MG63 (cell line): ENCODE measurements around the gene A4GNT. TPM values are rescaled to one million over a fixed set of nuclear protein-coding genes. Genes with fewer than 3 reads are reported as not detected.
"Not testable (repeated sequence)": the region's sequence is repeated elsewhere in the genome, so short reads cannot be mapped to it uniquely, and the experiment has no call there.

Experiments
- DNase-seq: peaks from one replicate; pipeline ENCODE4 v3.0.0-alpha.2; 2020
- H3K27me3 ChIP-seq: fragments of 250-450 bp; sonication (Bioruptor Pico); 2 replicates; pipeline ENCODE4 v1.5.1; 2020; ENCODE audit warnings: mild to moderate bottlenecking, moderate library complexity
- H3K36me3 ChIP-seq: fragments of 250-450 bp; sonication (Bioruptor Pico); 2 replicates; pipeline ENCODE4 v1.5.1; 2020; ENCODE audit warnings: mild to moderate bottlenecking, moderate library complexity
- H3K4me3 ChIP-seq: fragments of 250-450 bp; sonication (Bioruptor Pico); 2 replicates; pipeline ENCODE4 v1.5.1; 2020; ENCODE audit warnings: mild to moderate bottlenecking, moderate library complexity
- H3K9me3 ChIP-seq: fragments of 250-450 bp; sonication (Bioruptor Pico); 2 replicates; pipeline ENCODE4 v1.5.1; 2020; ENCODE audit warnings: mild to moderate bottlenecking, moderate library complexity
- total RNA-seq: library from RNA; depleted of rRNA; stranded (reverse); fragments of >200 nt; shearing (Covaris generic); gene quantifications from 2 replicates; pipeline ENCODE4 v1.2.3, GENCODE V29; 2014; ENCODE audit warnings: low replicate concordance; rRNA removed

Gene A4GNT
- not detected in 2 replicates for total RNA-seq

DNA sequence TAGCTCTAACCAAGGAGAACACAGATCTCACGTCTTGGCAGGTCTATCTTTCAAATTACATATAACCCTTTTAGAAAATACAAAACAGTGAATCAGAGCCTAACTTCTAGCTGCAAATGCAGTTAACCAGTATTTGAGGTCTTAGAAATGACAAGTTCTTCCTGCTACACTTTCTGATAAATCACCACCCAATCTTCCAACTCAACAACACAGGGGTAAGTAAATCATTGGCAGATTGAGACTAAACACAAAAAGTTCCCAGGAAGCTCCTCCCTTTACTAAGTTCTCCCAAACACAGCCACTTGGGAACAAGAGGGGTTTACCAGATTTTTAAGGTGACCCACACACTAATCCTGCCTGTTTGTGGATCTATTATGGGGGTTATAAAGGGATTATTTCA is at the start of gene A4GNT:
A4GNT (minus strand) TSS at position 152 of the 400 bp plus-strand sequence. CDS start 1,134 bp downstream, outside the sequence.
- H3K36me3 ChIP-seq = no peaks in the 10 kb centered on the region
- H3K4me3 ChIP-seq = no peak within 1 kb of the TSS
- no peaks in the 10 kb centered on the region for H3K9me3 ChIP-seq

DNA sequence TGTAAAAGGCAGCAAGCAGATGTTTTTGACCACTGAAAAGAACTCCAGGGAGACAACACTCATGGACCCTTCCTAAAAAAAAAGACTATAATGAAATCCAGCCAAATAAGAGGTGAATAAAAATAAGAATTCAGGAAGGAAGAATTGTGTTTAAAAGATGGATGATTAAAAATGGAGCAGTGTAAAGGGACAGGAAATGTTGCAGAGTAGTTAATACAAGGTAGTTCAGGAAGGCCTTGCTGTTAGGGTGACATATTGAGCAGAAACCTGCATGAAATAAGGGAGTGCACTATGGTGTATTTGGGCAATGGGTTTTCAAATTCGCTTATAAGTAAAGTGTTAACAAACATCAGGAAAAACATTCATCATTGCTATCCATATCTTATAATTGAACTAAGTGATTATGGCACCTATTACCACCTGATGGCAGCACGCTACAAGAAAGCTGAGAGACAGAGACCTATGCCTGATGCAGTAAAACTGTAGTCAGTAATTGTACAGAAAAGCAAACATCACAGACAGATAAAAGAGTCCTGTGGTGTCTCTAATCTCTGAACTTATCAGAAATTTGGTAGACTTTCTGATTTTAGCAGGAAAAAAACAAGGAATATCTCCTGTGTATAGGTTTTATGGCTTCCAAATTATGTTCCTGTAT is 48.3 kb upstream of the A4GNT start:
- H3K36me3 ChIP-seq = no peaks in the 10 kb centered on the region
- H3K4me3 ChIP-seq = no peak overlapping the region
- DNase-seq = no peak
- H3K9me3 ChIP-seq = no peaks in the 10 kb centered on the region
- H3K27me3 ChIP-seq = peaks cover 10% of the 10 kb centered on the region; the same call in 1 of the 2 replicates

More for the DNA sequence above, at the start of gene A4GNT:
- peaks cover 2% of the 10 kb centered on the region; the same call in 1 of the 2 replicates for H3K27me3 ChIP-seq
- no peak for DNase-seq

DNA sequence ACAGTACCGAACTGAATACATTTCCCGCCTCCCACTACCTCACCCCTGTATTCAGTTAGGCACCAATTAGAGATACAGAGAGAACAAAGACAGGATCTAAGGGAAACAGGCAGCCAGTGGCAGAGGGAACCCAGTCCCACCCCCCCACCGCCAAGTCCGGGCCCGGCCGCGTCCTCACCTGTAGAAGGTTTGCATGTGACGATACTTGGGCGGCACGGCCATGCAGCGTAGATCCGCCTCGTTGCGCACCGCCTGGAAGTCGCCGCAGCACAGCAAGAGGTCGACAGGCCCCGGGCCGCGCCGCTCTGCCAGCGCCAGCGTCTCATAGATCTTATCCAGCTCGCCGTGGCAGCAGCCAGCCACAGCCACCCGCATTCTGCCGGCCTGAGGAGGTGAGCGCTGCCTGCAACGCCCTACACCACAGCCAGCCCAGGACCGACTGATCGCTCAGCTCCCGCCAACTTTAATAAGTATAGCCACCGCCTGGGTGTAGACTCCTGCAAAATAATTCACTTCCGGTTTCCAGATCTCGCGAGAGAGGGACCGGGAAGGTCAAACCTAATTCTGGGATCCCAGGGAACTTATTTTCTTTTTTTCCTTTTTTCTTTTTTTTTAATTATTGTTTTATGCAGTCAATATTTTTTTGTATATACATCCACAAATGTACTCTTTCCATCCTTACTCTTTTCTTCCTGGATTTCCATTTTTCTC is 42.4 kb upstream of the A4GNT start, which contains the start of gene DBR1:
DBR1 (minus strand) TSS at position 501 of the 711 bp plus-strand sequence; CDS start at position 375, 126 bp downstream.
- H3K27me3 ChIP-seq = no peaks in the 10 kb centered on the region
- DNase-seq = peak; percentile 84
- H3K9me3 ChIP-seq = no peaks in the 10 kb centered on the region
- peak within 1 kb of the TSS; percentile 74 for H3K4me3 ChIP-seq
- H3K36me3 ChIP-seq = peaks cover 31% of the 10 kb centered on the region

DNA sequence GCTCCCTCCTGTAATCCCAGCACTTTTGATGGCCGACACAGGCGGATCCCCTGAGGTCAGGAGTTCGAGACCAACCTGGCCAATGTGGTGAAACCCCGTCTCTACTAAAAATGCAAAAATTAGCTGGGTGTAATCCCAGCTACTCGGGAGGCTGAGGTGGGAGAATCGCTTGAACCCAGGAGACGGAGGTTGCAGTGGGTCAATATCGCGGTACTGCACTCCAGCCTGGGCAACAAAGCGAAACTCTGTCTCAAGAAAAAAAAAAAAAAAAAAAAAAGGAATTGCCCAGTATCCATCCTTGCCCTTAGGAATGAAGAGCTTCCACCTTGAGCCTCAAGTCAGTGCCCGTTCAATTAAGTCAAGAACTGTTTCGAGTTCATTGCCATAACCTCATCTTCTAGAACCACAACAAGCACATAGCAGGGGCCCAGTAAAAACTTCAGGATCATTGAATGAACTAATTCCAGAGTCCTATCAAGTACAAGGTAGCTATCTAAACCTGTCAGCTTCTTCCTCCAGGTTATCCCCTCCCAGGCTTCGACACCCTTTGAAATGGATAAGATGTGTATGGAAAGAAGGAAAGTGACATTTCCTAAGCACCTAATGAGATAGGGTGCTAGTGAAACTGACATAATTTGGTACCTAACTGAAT is 41.7 kb upstream of the A4GNT start:
- no peaks in the 10 kb centered on the region for H3K9me3 ChIP-seq
- H3K27me3 ChIP-seq = no peaks in the 10 kb centered on the region
- no peak for DNase-seq
- H3K4me3 ChIP-seq = peak overlapping the region; percentile 74
- peaks cover 35% of the 10 kb centered on the region for H3K36me3 ChIP-seq

DNA sequence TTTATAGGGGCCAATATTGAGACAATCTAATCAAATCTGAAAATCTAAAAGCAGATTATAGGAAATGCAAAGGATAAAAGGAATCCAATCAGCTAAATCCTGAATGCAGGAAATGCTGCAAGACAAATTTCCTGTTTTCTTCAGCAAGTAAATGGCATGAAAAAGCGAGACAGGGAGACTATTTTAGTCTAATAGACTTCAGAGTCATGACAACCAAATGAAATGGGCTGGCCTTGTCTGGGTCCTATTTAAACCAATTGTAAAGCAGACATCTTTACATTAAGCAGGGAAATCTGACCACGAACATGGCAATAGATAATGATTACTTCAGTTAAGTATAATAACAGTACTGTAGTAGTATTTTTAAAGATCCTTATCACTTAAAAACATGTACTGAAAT is 40.4 kb upstream of the A4GNT start:
- no peak for DNase-seq
- Histone ChIP-seq H3K9me3 (no peaks in the 10 kb centered on the region), H3K4me3 (no peak overlapping the region), H3K27me3 (no peaks in the 10 kb centered on the region), H3K36me3 (peaks cover 44% of the 10 kb centered on the region)

DNA sequence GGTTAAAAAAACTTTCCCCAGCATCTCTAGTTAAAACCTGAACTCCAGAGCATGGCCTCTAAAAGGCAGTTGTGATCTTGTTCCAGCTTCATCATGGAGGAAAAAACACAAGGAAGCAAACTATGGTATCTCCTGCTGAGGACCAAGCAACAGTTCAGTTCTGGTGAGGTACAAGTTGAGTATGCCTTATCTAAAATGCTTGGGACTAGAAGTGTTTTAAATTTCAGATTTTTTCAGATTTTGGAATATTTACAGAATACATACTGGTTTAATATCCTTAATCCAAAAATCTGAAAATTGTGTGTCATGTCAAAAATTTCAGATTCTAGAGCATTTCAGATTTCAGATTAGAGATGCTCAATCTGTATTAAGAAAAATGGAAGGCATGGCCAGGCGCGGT is 32.9 kb upstream of the A4GNT start:
- no peak for DNase-seq
- Histone ChIP-seq H3K36me3 (peaks cover 67% of the 10 kb centered on the region), H3K27me3 (no peaks in the 10 kb centered on the region), H3K9me3 (no peaks in the 10 kb centered on the region), H3K4me3 (no peak overlapping the region)

DNA sequence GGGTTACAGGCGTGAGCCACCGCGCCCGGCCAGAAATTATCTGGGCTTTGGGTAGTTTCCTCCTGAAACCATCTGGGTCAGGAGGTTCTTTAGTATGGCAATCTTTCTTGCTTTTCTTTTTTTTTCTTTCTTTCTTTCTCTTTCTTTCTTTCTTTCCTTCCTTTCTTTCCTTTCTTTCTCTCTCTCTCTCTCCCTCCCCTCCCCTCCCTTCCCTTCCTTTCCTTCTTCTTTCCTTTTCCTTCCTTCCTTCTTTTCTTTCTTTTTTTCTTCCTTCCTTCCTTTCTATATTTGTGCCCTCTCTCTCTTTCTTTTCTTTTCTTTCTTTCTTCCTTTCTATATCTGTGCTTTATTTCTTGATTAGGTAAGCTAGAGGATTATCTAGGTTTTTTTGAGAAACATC is 25.6 kb upstream of the A4GNT start:
- Histone ChIP-seq H3K36me3 (peaks cover 19% of the 10 kb centered on the region), H3K27me3 (no peaks in the 10 kb centered on the region), H3K9me3 (peaks cover 6% of the 10 kb centered on the region), H3K4me3 (no peak overlapping the region)
- no peak for DNase-seq

DNA sequence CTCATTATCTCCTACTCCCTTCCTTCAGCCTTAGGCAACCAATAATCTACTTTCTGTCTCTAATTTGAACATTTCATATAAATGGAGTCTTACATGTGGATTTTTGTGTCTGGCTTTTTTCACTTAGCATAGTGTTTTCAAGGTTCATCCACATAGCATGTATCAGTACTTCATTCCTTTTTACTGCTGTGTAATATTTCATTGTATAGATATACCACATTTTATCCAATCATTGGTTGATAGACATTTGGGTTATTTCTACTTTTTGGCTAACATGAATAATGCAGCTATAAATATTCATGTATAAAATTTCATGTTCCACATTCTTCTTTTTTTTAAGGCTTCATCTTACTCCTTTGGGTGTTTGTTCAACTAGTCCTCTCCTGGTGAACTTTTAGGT is 22.3 kb upstream of the A4GNT start:
- DNase-seq = no peak
- peaks cover 6% of the 10 kb centered on the region for H3K9me3 ChIP-seq
- no peaks in the 10 kb centered on the region for H3K27me3 ChIP-seq
- no peaks in the 10 kb centered on the region for H3K36me3 ChIP-seq
- H3K4me3 ChIP-seq = no peak overlapping the region

DNA sequence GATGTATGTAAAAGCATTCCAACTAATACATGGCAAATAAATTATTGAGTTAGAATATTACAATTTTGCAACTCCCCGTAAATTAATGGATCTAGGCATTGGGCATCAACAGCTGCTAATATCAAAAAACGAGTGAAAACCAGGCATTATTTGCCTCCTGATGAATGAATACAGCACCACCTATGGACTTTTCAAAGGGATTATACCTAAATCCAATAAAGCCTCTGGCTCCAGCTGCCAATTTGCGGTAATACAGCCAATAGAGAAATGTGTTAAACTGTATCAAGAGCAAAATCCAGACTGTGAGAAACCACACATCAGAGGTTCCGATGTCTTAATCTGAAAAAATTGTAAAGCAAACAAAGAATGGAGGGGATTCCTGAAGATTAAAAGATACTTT is 16.3 kb upstream of the A4GNT start:
- no peak for DNase-seq

DNA sequence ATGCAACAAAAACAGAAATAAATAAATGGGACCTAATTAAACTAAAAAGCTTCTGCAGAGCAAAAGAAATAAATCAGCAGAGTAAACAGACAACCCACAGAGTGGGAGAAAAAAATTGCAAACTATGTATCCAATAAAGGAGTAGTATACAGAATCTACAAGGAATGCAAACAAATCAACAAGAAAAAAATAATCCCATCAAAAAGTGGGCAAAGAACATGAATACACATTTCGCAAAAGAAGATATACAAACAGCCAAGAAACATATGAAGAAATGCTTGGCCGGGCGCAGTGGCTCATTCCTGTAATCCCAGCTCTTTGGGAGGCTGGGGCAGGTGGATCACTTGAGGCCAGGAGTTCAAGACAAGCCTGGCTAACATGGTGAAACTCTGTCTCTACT is 10.0 kb upstream of the A4GNT start:
- not testable (repeated sequence) for DNase-seq, H3K4me3 ChIP-seq, H3K9me3 ChIP-seq, H3K27me3 ChIP-seq, H3K36me3 ChIP-seq

More for the DNA sequence above, 16.3 kb upstream of the A4GNT start:
- Histone ChIP-seq H3K4me3 (no peak overlapping the region), H3K27me3 (no peaks in the 10 kb centered on the region), H3K9me3 (peaks cover under 1% of the 10 kb centered on the region; the same call in 1 of the 2 replicates), H3K36me3 (no peaks in the 10 kb centered on the region)

DNA sequence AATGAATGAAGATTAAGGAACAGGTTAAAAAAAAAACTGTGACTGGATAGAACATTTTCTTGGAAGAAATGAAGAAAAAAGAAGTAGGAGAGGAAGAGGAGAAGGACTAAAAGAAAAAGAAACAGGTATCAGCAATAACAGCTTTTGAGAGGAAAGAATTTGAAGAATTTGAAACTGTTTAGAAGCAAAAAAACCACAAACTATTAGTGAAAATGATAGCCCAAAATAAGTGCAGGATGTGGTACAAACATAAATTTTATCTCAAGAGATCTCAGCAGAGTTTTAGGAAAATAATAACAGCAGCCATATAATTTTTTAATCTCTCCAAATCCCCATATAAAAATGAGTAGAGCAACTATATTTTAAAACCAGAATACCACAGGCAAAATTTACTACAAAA is 8.8 kb upstream of the A4GNT start:
- Histone ChIP-seq H3K4me3 (no peak overlapping the region), H3K36me3 (no peaks in the 10 kb centered on the region), H3K9me3 (no peaks in the 10 kb centered on the region), H3K27me3 (no peaks in the 10 kb centered on the region; the same call in 1 of the 2 replicates)
- DNase-seq = no peak

DNA sequence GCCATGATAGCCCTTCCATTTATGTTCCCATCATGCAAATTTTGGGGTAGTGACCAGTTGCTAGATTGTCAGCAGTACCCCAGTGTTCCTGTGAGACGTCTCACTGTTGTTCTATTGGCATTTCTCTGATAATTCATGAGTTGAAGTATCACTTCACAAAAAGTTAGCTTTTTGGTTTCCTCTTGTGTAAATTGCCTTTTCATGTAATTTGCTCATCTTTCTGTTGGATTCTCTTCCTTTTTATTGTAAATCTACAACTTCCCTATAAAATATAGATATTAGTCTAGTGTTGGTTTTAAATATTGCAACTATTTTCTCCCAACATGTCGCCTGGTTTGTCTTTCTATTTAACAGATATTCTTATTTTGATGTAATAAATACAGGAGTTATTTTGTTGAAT is 7.5 kb upstream of the A4GNT start:
- H3K9me3 ChIP-seq = no peaks in the 10 kb centered on the region
- H3K27me3 ChIP-seq = no peaks in the 10 kb centered on the region; the same call in 1 of the 2 replicates
- no peak overlapping the region for H3K4me3 ChIP-seq
- DNase-seq = no peak
- no peaks in the 10 kb centered on the region for H3K36me3 ChIP-seq

DNA sequence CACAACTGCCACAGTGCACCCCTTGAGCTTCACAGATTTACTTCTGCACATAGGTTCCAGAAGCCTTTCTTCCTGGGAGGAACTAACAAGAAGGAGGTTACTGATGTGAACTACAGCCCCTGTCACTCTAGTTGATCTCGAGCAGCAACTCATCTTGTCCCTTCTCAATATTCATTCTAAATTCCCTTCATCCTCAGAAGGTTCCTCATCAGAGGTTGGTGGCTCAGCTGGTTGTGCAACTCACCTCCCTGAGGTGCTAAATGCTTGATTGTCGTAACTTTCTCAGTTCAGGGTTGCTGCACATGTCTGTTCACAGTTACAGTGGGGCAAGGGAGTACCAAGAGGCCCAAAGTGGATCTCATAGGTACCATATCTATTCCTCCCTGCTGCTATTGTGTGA is 5.7 kb upstream of the A4GNT start:
- Histone ChIP-seq H3K36me3 (no peaks in the 10 kb centered on the region), H3K27me3 (peaks cover 2% of the 10 kb centered on the region; the same call in 1 of the 2 replicates), H3K9me3 (no peaks in the 10 kb centered on the region), H3K4me3 (no peak overlapping the region)
- no peak for DNase-seq

DNA sequence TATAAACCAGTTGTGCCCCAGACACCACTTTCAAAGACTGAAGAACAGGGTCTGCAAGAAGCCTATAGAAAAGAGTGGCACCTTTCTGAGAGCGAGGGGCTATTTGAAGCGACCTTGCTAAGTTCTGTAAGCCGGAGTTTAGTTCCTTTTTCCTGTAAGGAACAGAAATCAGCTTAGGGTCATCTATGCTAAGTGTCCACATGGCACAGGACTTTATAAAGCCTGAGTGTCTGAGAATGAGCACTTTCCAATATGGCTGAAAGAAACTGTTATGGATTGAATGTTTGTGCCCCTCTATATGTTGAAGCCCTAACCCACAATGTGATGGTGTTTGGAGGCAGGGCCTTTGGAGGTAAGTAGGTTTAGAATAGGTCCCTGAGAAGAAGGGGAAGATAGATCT is 4.0 kb upstream of the A4GNT start:
- H3K4me3 ChIP-seq = no peak overlapping the region
- no peak for DNase-seq
- peaks cover 2% of the 10 kb centered on the region; the same call in 1 of the 2 replicates for H3K27me3 ChIP-seq
- H3K36me3 ChIP-seq = no peaks in the 10 kb centered on the region
- no peaks in the 10 kb centered on the region for H3K9me3 ChIP-seq

DNA sequence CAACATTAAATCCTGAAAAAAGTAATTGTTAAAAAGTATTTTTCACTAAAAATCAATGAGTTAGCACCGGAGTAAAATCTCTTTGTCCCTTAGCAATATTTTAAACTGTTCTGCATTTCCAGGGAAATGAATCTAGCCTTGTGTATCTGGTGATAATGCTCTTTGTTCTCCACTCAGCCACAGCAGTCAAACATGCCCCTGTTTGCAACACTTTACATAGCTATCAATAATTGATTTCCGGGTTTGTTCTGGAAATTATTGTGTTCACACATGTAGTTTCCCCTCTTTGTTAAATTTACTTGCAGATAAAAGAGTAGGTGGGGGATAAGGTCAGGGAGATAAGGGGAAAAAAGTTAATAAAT is 3.6 kb upstream of the A4GNT start:
- no peaks in the 10 kb centered on the region for H3K9me3 ChIP-seq
- peaks cover 2% of the 10 kb centered on the region; the same call in 1 of the 2 replicates for H3K27me3 ChIP-seq
- no peak for DNase-seq
- no peak overlapping the region for H3K4me3 ChIP-seq
- no peaks in the 10 kb centered on the region for H3K36me3 ChIP-seq

DNA sequence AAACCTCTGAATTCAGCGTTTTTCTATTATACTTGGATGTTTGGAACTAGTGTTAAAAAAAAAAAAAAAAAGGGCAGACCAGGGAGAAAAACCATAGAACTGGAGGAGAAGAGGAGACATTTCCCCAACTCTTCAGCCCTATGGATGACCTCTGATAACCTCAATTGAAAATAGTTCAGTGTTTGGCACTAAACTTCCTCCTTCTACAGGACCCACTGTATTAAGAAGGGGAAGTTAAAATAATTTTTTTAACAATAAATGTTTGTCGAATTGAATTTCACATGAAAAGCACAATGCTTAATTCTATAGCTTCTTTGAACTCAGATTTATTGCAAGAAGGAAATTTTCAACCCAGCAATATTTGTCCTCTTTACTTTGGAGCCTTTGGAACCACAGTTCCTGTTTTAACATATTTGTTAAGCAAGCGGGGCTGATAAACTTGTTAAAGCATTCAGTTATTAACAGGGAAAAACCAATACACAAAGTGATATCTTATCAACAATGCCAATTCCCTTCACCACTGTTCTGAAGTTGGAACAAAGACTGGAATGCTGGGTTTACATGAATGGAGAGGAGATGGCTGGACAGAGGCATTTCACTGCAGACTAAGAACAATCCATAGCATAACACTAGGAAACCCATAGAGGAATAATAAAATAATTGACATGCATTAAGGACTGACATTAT is 3.1 kb upstream of the A4GNT start:
- no peak overlapping the region for H3K4me3 ChIP-seq
- peaks cover 2% of the 10 kb centered on the region; the same call in 1 of the 2 replicates for H3K27me3 ChIP-seq
- H3K36me3 ChIP-seq = no peaks in the 10 kb centered on the region
- no peaks in the 10 kb centered on the region for H3K9me3 ChIP-seq
- DNase-seq = no peak
